ENCODE data around the gene MAP1LC3B2.

MAP1LC3B2 gene

GRCh38 chr12:116538076-116538591, 21.0 kb upstream of the MAP1LC3B2 start:
- DNase-seq = no peak

- no peak for DNase-seq
Observed at GRCh38 chr12:116538682-116539305, 20.4 kb upstream of the MAP1LC3B2 start.

GRCh38 chr12:116539361-116539771, 19.8 kb upstream of the MAP1LC3B2 start:
- no peak for DNase-seq

GRCh38 chr12:116539905-116540482, 19.2 kb upstream of the MAP1LC3B2 start:
- no peak for DNase-seq

GRCh38 chr12:116540622-116541152, 18.5 kb upstream of the MAP1LC3B2 start:
- no peak for DNase-seq

- DNase-seq = no peak
Observed at GRCh38 chr12:116541547-116542344, 17.4 kb upstream of the MAP1LC3B2 start.

DNA sequence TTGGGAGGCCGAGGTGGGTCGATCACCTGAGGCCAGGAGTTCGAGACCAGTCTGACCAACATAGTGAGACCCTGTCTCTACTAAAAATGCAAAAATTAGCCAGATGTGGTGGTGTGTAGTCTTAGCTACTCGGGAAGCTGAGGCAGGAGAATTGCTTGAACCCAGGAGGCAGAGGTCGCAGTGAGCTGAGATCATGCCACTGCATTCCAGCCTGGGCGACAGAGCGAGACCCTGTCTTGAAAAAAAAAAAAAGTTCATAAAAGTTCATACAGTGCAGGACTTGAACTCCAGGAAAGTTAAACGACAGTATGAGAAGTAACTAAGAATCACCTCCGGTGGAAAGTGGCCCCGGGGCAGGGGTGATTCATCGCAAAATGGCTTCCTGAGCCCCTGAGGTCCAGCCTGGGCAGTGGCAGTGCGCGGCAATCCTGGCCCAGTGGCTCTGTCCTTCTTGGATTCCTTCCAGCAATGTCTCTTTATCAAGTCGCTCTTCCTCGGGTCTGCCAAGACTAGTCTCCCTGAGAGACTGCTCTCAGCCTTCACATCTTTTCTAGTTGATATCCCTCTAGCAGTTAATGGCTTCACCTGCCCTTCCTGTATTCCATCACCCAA, 16.7 kb upstream of the MAP1LC3B2 start:
- DNase-seq = no peak

GRCh38 chr12:116544656-116545055, 14.5 kb upstream of the MAP1LC3B2 start:
- DNase-seq = no peak

DNA sequence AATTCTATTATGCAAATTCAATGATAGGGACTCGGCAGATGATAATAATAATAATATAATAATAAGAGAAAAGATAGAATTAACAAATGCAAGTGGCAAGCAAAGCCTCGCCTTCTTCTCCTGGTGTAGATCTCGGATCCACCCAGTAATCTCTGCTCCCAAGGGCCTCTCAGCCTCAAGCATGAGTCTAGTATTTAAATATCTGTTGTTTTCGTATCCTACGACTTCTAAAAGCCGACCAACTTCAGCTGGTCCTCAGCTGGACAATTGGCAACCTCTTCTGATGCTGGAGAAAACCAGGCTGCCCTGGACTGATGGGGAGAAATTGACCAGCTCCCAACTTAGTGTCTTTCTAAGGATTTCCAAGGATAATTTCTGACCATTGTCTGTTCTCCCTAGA, 14.0 kb upstream of the MAP1LC3B2 start:
- no peak for DNase-seq

- DNase-seq = no peak
Observed at GRCh38 chr12:116545936-116546335, 13.2 kb upstream of the MAP1LC3B2 start.

GRCh38 chr12:116547955-116548501, 11.2 kb upstream of the MAP1LC3B2 start:
- no peak for DNase-seq

GRCh38 chr12:116549993-116550392, 9.2 kb upstream of the MAP1LC3B2 start:
- DNase-seq = no peak

DNA sequence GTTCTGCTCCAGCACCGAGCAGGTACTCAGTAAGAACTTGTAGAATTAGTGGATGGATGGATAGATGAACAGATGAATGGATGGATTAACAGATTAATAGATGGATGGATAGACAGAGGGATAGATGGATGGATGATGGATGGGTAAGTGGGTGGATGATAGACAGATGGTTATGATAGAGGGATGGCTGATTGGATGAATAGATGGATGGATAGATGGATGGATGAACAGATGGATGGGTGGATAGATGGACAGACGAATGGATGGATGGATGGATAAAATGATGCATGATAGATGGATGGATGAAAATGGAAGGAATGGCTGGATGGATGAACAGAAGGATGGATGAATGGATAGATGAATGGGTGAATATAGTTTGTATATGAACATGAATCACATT, 8.0 kb upstream of the MAP1LC3B2 start:
- DNase-seq = no peak

DNA sequence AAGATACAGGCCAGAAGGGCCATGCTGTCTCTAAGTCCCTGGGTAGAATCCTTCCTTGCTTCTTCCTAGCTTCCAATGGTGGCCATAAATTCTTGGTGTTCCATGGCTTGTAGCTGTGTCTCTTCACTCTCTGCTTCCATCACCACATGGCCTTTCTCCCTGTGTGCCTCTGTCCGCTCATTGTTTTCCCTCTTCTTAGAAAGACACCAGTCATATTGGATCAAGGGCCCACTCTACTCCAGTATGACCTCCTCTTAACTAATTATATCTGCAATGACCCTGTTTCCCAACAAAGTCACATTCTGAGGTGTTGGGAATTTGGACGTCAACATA, 7.6 kb upstream of the MAP1LC3B2 start:
- no peak for DNase-seq

GRCh38 chr12:116551952-116552772, 7.0 kb upstream of the MAP1LC3B2 start:
- DNase-seq = no peak

- no peak for DNase-seq
Observed at GRCh38 chr12:116552773-116553373, 6.3 kb upstream of the MAP1LC3B2 start.

DNA sequence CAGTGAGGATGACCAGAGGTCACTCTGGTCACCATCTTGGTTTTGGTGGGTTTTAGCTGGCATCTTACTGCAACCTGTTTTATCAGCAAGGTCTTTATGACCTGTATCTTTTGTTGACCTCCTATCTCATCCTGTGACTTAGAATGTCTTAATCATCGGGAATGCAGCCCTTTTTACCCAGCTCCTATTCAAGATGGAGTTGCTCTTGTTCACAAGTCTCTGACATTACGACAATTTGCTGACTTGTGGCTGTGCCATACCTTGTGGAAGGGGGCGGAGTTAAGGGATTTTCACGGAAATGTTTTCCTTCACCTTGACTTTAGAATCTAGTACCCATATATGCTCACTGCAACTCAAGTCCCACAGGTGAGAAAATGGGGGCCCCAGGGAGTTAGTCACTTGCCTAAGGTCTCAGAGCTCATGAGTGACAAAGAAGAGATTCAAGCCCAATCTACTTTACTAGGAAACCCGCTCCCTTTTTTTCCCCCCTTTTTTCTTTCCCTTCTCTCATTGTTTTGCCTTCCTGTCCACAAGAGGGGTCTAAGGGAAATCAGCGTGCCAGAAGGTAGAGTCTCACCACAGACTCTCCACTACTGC, 2.7 kb upstream of the MAP1LC3B2 start:
- no peak for DNase-seq

DNA sequence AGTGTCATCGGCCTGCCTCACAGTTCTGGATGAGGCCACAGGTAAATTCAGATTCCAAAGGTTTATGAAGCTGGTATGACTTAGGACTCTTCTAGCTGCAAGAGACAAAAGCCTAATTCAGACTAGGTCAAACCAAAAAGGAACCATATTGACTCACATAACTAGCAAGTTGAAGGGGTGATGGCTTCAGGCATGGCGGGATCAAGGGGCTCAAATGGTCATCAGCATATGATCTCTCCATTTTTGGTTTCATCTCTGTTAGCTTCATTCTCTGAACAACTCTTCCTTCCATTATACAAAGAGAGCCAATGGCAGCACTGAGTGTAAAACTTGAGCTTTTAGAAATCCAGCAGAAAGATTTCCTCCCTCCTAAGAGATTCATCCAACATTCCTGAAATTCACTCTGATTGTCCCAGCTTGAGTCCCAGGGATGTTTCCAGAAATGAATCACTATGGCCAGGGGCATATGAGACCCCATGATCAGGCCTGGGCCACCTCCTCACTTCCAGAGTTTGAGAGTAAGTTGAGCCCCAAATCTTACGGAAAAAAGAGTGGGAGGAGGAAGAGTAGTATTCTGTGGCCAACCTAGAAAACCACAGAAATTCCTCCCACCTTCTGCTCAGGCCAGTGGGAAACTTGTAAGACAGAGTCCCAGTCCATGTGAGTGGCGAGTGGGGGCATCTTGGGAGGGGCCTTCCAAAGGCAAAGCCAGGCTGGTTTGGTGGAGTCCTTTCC, 2.0 kb upstream of the MAP1LC3B2 start:
- no peak for DNase-seq

DNA sequence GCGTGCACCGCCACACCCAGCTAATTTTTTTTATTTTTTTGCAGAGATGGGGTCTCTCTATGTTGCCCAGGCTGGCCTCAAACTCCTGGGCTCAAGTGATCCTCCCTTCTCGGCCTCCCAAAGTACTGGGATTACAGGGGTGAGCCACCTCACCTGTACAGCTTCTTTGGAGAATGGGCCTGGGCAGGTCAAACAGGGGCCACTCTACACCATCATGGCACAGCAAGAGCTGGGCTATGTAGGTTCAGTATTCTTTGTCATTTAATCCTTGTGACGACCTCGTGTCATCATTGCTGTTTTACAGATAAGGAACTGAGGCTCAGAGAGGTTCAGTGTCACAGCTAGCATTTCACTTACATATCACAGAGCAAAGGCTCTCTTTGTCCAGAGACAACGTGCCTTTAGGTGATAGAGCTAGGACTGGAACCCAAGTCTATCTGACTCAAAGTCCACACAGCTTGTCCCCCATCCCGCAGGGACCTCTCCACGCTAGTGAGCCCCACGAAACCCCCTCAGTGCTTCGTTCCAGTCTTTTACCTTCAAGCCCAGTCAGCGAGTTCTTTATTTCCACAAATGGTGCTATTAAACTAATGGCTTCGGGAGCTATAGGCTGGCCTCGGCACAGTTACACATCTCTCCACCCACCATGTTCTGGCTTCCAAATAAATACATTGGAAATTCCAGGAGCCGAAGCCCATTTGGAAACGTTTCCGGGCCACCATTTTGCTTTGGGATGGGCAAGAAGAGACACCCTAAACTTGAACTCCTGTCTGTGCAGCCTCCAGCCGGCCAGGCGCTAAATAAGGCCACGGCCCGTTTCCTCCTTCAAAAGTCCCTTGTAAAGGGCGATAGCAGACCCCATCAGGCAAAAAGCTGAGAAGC, 660 bp upstream of the MAP1LC3B2 start:
- no peak for DNase-seq

Data from activated CD4-positive, alpha-beta T cell treated with anti-CD3 and anti-CD28 coated beads, Interleukin-2, amount 50 U/mL, for 1 hour (primary cell).